SJSA1 (cell line): ENCODE data around the gene FAM193B. TPM values are rescaled to one million over a fixed set of nuclear protein-coding genes. Genes with fewer than 3 reads are reported as not detected.
A peak's percentile ranks its signal among the peaks of the same experiment; 100 is the strongest.

Experiments used
- DNase-seq, 2 experiments: peaks; one replicate each; pipeline ENCODE4 v3.0.0-alpha.2; 2015 to 2020; ENCODE audit warnings: low spot score in 2 of 2, low read depth in 1 of 2
- H3K27ac ChIP-seq: fragments of 250-450 bp; sonication (Bioruptor Pico); 2 replicates; pipeline ENCODE4 v1.5.1; 2020; ENCODE audit warnings: mild to moderate bottlenecking, moderate library complexity
- H3K27me3 ChIP-seq: fragments of 250-450 bp; sonication (Bioruptor Pico); replicated peaks from 2 replicates; pipeline ENCODE4 v1.5.1; 2020; ENCODE audit warnings: mild to moderate bottlenecking, moderate library complexity
- H3K36me3 ChIP-seq: fragments of 250-450 bp; sonication (Bioruptor Pico); 2 replicates; pipeline ENCODE4 v1.5.1; 2020; ENCODE audit warnings: mild to moderate bottlenecking
- H3K4me1 ChIP-seq: fragments of 250-450 bp; sonication (Bioruptor Pico); replicated peaks from 2 replicates; pipeline ENCODE4 v1.6.1; 2021; ENCODE audit warnings: mild to moderate bottlenecking
- H3K4me3 ChIP-seq: fragments of 250-450 bp; sonication (Bioruptor Pico); 2 replicates; pipeline ENCODE4 v1.5.1; 2020; ENCODE audit warnings: mild to moderate bottlenecking
- H3K9me3 ChIP-seq: fragments of 250-450 bp; sonication (Bioruptor Pico); replicated peaks from 2 replicates; pipeline ENCODE4 v1.5.1; 2020; ENCODE audit warnings: mild to moderate bottlenecking
- total RNA-seq: library from RNA; depleted of rRNA; stranded (reverse); fragments of >200 nt; shearing (Covaris generic); gene quantifications from 2 replicates; pipeline ENCODE4 v1.2.3, GENCODE V29; 2014

The FAM193B gene
- total RNA-seq, 1 experiment from 2014 or later, result 24.9 TPM

- no peaks in the 10 kb centered on the region; the same call in 1 of the 2 replicates for H3K27me3 ChIP-seq
- no peak overlapping the region for H3K27ac ChIP-seq
- peaks cover 13% of the 10 kb centered on the region for H3K4me1 ChIP-seq
- peaks cover 10% of the 10 kb centered on the region; the same call in 1 of the 2 replicates for H3K9me3 ChIP-seq
- no peak overlapping the region for H3K4me3 ChIP-seq
- peaks cover 8% of the 10 kb centered on the region for H3K36me3 ChIP-seq
- no peak for DNase-seq
These were observed 3.4 kb upstream of the FAM193B start for GRCh38 chr5:177557796-177558195.

- Histone ChIP-seq H3K27me3 (no peaks in the 10 kb centered on the region; the same call in 1 of the 2 replicates), H3K9me3 (0 out of 2 replicates have a peak, but pooled peaks cover 6% of the 10 kb centered on the region), H3K27ac (no peak overlapping the region), H3K4me1 (peaks cover 15% of the 10 kb centered on the region), H3K4me3 (no peak overlapping the region), H3K36me3 (peaks cover 15% of the 10 kb centered on the region)
- no peak for DNase-seq
These were observed 2.8 kb upstream of the FAM193B start for GRCh38 chr5:177557041-177557647.

GRCh38 chr5:177555665-177556064 lies 1.3 kb upstream of the FAM193B start:
- no peaks in the 10 kb centered on the region for H3K9me3 ChIP-seq
- no peak overlapping the region for H3K4me3 ChIP-seq
- H3K27me3 ChIP-seq, result no peaks in the 10 kb centered on the region; the same call in 1 of the 2 replicates
- H3K36me3 ChIP-seq, result peaks cover 25% of the 10 kb centered on the region
- no peak overlapping the region for H3K27ac ChIP-seq
- H3K4me1 ChIP-seq, result peaks cover 15% of the 10 kb centered on the region
- no peak for DNase-seq

- Histone ChIP-seq H3K27ac (no peak overlapping the region), H3K36me3 (peaks cover 30% of the 10 kb centered on the region), H3K9me3 (no peaks in the 10 kb centered on the region), H3K27me3 (no peaks in the 10 kb centered on the region; the same call in 1 of the 2 replicates), H3K4me1 (peaks cover 15% of the 10 kb centered on the region), H3K4me3 (no peak overlapping the region)
- DNase-seq, result no peak
These were observed 865 bp upstream of the FAM193B start for GRCh38 chr5:177555228-177555627.

GRCh38 chr5:177553671-177554429 lies 513 bp downstream of the FAM193B start:
- Histone ChIP-seq H3K36me3 (peaks cover 34% of the 10 kb centered on the region), H3K27ac (no peak overlapping the region), H3K27me3 (no peaks in the 10 kb centered on the region; the same call in 1 of the 2 replicates), H3K4me3 (peak overlapping the region; percentile 83), H3K4me1 (peaks cover 15% of the 10 kb centered on the region), H3K9me3 (no peaks in the 10 kb centered on the region)
- peak in 1 of 2 experiments; percentile 48 for DNase-seq

- Histone ChIP-seq H3K36me3 (peaks cover 34% of the 10 kb centered on the region), H3K27ac (no peak overlapping the region), H3K27me3 (no peaks in the 10 kb centered on the region), H3K4me1 (peaks cover 15% of the 10 kb centered on the region), H3K9me3 (no peaks in the 10 kb centered on the region), H3K4me3 (peak overlapping the region; percentile 83)
- no peak for DNase-seq
These were observed 1.4 kb downstream of the FAM193B start for GRCh38 chr5:177552839-177553455.

- H3K27ac ChIP-seq, result no peak overlapping the region
- no peaks in the 10 kb centered on the region for H3K27me3 ChIP-seq
- DNase-seq, result no peak
- 0 out of 2 replicates have a peak, but pooled peaks cover 3% of the 10 kb centered on the region for H3K9me3 ChIP-seq
- H3K4me3 ChIP-seq, result no peak overlapping the region
- H3K36me3 ChIP-seq, result peaks cover 37% of the 10 kb centered on the region
- peaks cover 30% of the 10 kb centered on the region for H3K4me1 ChIP-seq
These were observed 4.2 kb downstream of the FAM193B start for GRCh38 chr5:177550122-177550521.

GRCh38 chr5:177548495-177548894 lies 5.9 kb downstream of the FAM193B start:
- 0 out of 2 replicates have a peak, but pooled peaks cover 3% of the 10 kb centered on the region for H3K9me3 ChIP-seq
- peaks cover 24% of the 10 kb centered on the region for H3K4me1 ChIP-seq
- no peak overlapping the region for H3K27ac ChIP-seq
- peaks cover 45% of the 10 kb centered on the region for H3K36me3 ChIP-seq
- no peak overlapping the region for H3K4me3 ChIP-seq
- H3K27me3 ChIP-seq, result no peaks in the 10 kb centered on the region
- DNase-seq, result no peak

- no peak overlapping the region for H3K4me3 ChIP-seq
- no peaks in the 10 kb centered on the region for H3K27me3 ChIP-seq
- H3K9me3 ChIP-seq, result 0 out of 2 replicates have a peak, but pooled peaks cover 3% of the 10 kb centered on the region
- no peak for DNase-seq
- peaks cover 17% of the 10 kb centered on the region for H3K4me1 ChIP-seq
- peaks cover 47% of the 10 kb centered on the region for H3K36me3 ChIP-seq
- H3K27ac ChIP-seq, result no peak overlapping the region
These were observed 6.6 kb downstream of the FAM193B start for GRCh38 chr5:177547736-177548135.

GRCh38 chr5:177546258-177546741 lies 8.1 kb downstream of the FAM193B start:
- Histone ChIP-seq H3K4me3 (no peak overlapping the region), H3K27me3 (no peaks in the 10 kb centered on the region), H3K4me1 (peaks cover 15% of the 10 kb centered on the region), H3K27ac (peak overlapping the region; percentile 39), H3K9me3 (0 out of 2 replicates have a peak, but pooled peaks cover 3% of the 10 kb centered on the region), H3K36me3 (peaks cover 43% of the 10 kb centered on the region)
- DNase-seq, result peak; percentile 91 to 95

- Histone ChIP-seq H3K27ac (peak overlapping the region; percentile 0; the same call in 1 of the 2 replicates), H3K27me3 (no peaks in the 10 kb centered on the region), H3K4me3 (no peak overlapping the region), H3K36me3 (peaks cover 41% of the 10 kb centered on the region), H3K4me1 (peaks cover 15% of the 10 kb centered on the region), H3K9me3 (0 out of 2 replicates have a peak, but pooled peaks cover 3% of the 10 kb centered on the region)
- no peak for DNase-seq
These were observed 8.7 kb downstream of the FAM193B start for GRCh38 chr5:177545487-177546257.

GRCh38 chr5:177542816-177543465 lies 11.4 kb downstream of the FAM193B start:
- peaks cover 42% of the 10 kb centered on the region for H3K36me3 ChIP-seq
- H3K27me3 ChIP-seq, result no peaks in the 10 kb centered on the region
- DNase-seq, result no peak
- no peak overlapping the region for H3K27ac ChIP-seq
- 0 out of 2 replicates have a peak, but pooled peaks cover 3% of the 10 kb centered on the region for H3K9me3 ChIP-seq
- H3K4me3 ChIP-seq, result no peak overlapping the region
- H3K4me1 ChIP-seq, result peaks cover 26% of the 10 kb centered on the region
